HepG2 (cell line): ENCODE results near the gene SAMD4B. TPM values are rescaled to one million over a fixed set of nuclear protein-coding genes. Genes with fewer than 3 reads are reported as not detected.

Source experiments
- ATF7 ChIP-seq, 2 experiments: fragments of 450-650 bp in 1 of 2; sonication (generic) in 1 of 2; formaldehyde crosslinking in 1 of 2; IDR thresholded peaks; 2 replicates each; pipeline versions ENCODE4 v1.4.0 to v1.6.1; 2016 to 2020; ENCODE audit warnings: antibody characterized with exemption in 1 of 2, mild to moderate bottlenecking in 1 of 2, missing genetic modification reagents in 1 of 2
- CBFB ChIP-seq: sonication (generic); formaldehyde crosslinking; IDR thresholded peaks from 2 replicates; pipeline ENCODE4 v1.4.0; 2020; ENCODE audit warnings: missing genetic modification reagents
- CREB1 ChIP-seq, 2 experiments: fragments of 450-650 bp in 1 of 2; IDR thresholded peaks; 2 replicates each; pipeline ENCODE4 v1.6.1; 2016 to 2017; ENCODE audit warnings: control low read depth in 1 of 2, mild to moderate bottlenecking in 1 of 2, missing compliant biosample characterization in 1 of 2, missing genetic modification characterization in 1 of 2
- CSRNP1 ChIP-seq: sonication (generic); formaldehyde crosslinking; IDR thresholded peaks from 2 replicates; pipeline ENCODE4 v1.8.1; 2023; ENCODE audit warnings: mild to moderate bottlenecking, missing genetic modification reagents
- GABPA ChIP-seq, 2 experiments: IDR thresholded peaks; 2 replicates each; pipeline ENCODE4 v1.6.1; 2011 to 2016; ENCODE audit warnings: low read depth in 2 of 2, low read length in 1 of 2, missing biosample characterization in 1 of 2, missing genetic modification characterization in 1 of 2
- HES4 ChIP-seq: sonication (generic); formaldehyde crosslinking; IDR thresholded peaks from 2 replicates; pipeline ENCODE4 v1.9.0; 2021; ENCODE audit warnings: mild to moderate bottlenecking, missing genetic modification reagents, borderline replicate concordance
- HNF1B ChIP-seq: sonication (generic); formaldehyde crosslinking; IDR thresholded peaks from 2 replicates; pipeline ENCODE4 v1.5.1; 2020; ENCODE audit warnings: mild to moderate bottlenecking, moderate library complexity, missing genetic modification reagents
- HOMEZ ChIP-seq: IDR thresholded peaks from 2 replicates; pipeline ENCODE4 v1.6.1; 2016; ENCODE audit warnings: low read depth
- KLF11 ChIP-seq: IDR thresholded peaks from 2 replicates; pipeline ENCODE4 v1.6.1; 2016; ENCODE audit warnings: missing compliant biosample characterization
- LCORL ChIP-seq, 2 experiments: fragments of 450-650 bp in 1 of 2; sonication (generic) in 1 of 2; formaldehyde crosslinking in 1 of 2; IDR thresholded peaks; 2 replicates each; pipeline versions ENCODE4 v1.5.0 to v1.6.1; 2017 to 2020; ENCODE audit warnings: antibody characterized with exemption in 1 of 2, missing genetic modification reagents in 1 of 2
- RAD21 ChIP-seq: fragments of 450-650 bp; formaldehyde crosslinking; IDR thresholded peaks from 2 replicates; pipeline ENCODE4 v1.5.0; 2020; ENCODE audit warnings: mild to moderate bottlenecking
- SOX5 ChIP-seq: IDR thresholded peaks from 2 replicates; pipeline ENCODE4 v1.6.1; 2016; ENCODE audit warnings: borderline replicate concordance
- ZBTB34 ChIP-seq: sonication (generic); formaldehyde crosslinking; IDR thresholded peaks from 2 replicates; pipeline ENCODE4 v1.8.0; 2022; ENCODE audit warnings: mild to moderate bottlenecking, missing genetic modification reagents
- ZFP36L1 ChIP-seq: sonication (generic); formaldehyde crosslinking; IDR thresholded peaks from 2 replicates; pipeline ENCODE4 v1.8.0; 2022; ENCODE audit warnings: mild to moderate bottlenecking, missing genetic modification reagents, moderate library complexity
- ZFP37 ChIP-seq: sonication (generic); formaldehyde crosslinking; IDR thresholded peaks from 2 replicates; pipeline ENCODE4 v1.4.0; 2020; ENCODE audit warnings: missing genetic modification reagents, borderline replicate concordance
- ZGPAT ChIP-seq: IDR thresholded peaks from 2 replicates; pipeline ENCODE4 v1.6.1; 2016; ENCODE audit warnings: mild to moderate bottlenecking
- ZNF510 ChIP-seq: sonication (generic); formaldehyde crosslinking; IDR thresholded peaks from 2 replicates; pipeline ENCODE4 v1.4.0; 2020; ENCODE audit warnings: low read depth, mild to moderate bottlenecking, missing genetic modification reagents
- ZNF607 ChIP-seq: sonication (generic); formaldehyde crosslinking; IDR thresholded peaks from 2 replicates; pipeline ENCODE4 v1.5.1; 2020; ENCODE audit warnings: missing genetic modification reagents, mild to moderate bottlenecking, borderline replicate concordance
- ZNF619 ChIP-seq: sonication (generic); formaldehyde crosslinking; IDR thresholded peaks from 2 replicates; pipeline ENCODE4 v1.4.0; 2020; ENCODE audit warnings: mild to moderate bottlenecking, missing genetic modification reagents
- ZNF772 ChIP-seq: sonication (generic); formaldehyde crosslinking; IDR thresholded peaks from 2 replicates; pipeline ENCODE4 v1.5.0; 2020; ENCODE audit warnings: mild to moderate bottlenecking, missing genetic modification reagents
- polyA plus RNA-seq, 8 experiments: library from polyadenylated mRNA; depleted of rRNA in 3 of 8; stranded (reverse) in 7 of 8; unstranded in 1 of 8; fragments of >200 nt; fragmentation: Illumina TruSeq in 4 of 8; extraction: Trizol in 4 of 8; gene quantifications; 2 replicates each; pipeline versions ENCODE4 v1.2.1 to v1.2.3, GENCODE V29; 2011 to 2016; ENCODE audit warnings: low read depth in 4 of 8, missing spikeins in 1 of 8, mixed read lengths in 1 of 8; ENCODE audit not compliant: insufficient read depth in 1 of 8
- total RNA-seq, 5 experiments: library from RNA; depleted of rRNA; stranded (reverse); fragments of >200 nt; fragmentation: Illumina TruSeq; extraction: Trizol; gene quantifications; 2 replicates each; pipeline ENCODE4 v1.2.3, GENCODE V29; 2016; ENCODE audit warnings: low read depth in 1 of 5

The SAMD4B gene
- total and polyA plus RNA-seq, 2 of the 13 experiments (the other 11 are each of a cell fraction or from before 2014, with no cell fraction given): 26.0 to 31.8 TPM

- TF ChIP-seq HNF1B (CRISPR knock-in tag): peak; percentile 68
- TF ChIP-seq ZBTB34 (CRISPR knock-in tag): no peak
- 0 out of 2 replicates have a peak, but pooled peaks have one; percentile 17 for TF ChIP-seq SOX5 (CRISPR knock-in tag)
- peak; percentile 26; the same call in 1 of the 2 replicates for TF ChIP-seq CBFB (CRISPR knock-in tag)
- TF ChIP-seq ZFP37 (CRISPR knock-in tag): no peak
- peak; percentile 93 for TF ChIP-seq ATF7 (IDR thresholded peaks at IDR 0.05)
- peak; percentile 76 for TF ChIP-seq ATF7 (CRISPR knock-in tag; IDR thresholded peaks at IDR 0.05)
- 0 out of 2 replicates have a peak, but pooled peaks have one; percentile 17 for TF ChIP-seq ZFP36L1 (CRISPR knock-in tag)
- peak; percentile 83 for TF ChIP-seq ZGPAT (CRISPR knock-in tag)
- no peak; the same call in 1 of the 2 replicates for TF ChIP-seq KLF11
- TF ChIP-seq LCORL (IDR thresholded peaks at IDR 0.05): no peak
- peak; percentile 69; the same call in 1 of the 2 replicates for TF ChIP-seq LCORL (CRISPR knock-in tag; IDR thresholded peaks at IDR 0.05)
- TF ChIP-seq ZNF772: no peak; the same call in 1 of the 2 replicates
- peak; percentile 58 for TF ChIP-seq ZNF607 (CRISPR knock-in tag)
- peak; percentile 36; the same call in 1 of the 2 replicates for TF ChIP-seq CSRNP1
- TF ChIP-seq ZNF619: peak; percentile 90
- TF ChIP-seq HOMEZ (CRISPR knock-in tag): no peak
- TF ChIP-seq HES4 (CRISPR knock-in tag): peak; percentile 82; the same call in 1 of the 2 replicates
- peak; percentile 94 for TF ChIP-seq CREB1 (IDR thresholded peaks at IDR 0.05)
- peak; percentile 93 for TF ChIP-seq CREB1 (CRISPR knock-in tag; IDR thresholded peaks at IDR 0.05)
- 0 out of 2 replicates have a peak, but pooled peaks have one; percentile 16 for TF ChIP-seq RAD21 (CRISPR knock-in tag)
- 0 out of 2 replicates have a peak, but pooled peaks have one; percentile 8 for TF ChIP-seq ZNF510
- TF ChIP-seq GABPA (IDR thresholded peaks at IDR 0.05; ENCODE audit: low read depth, low read length): peak; percentile 68
- TF ChIP-seq GABPA (CRISPR knock-in tag; IDR thresholded peaks at IDR 0.05; ENCODE audit: low read depth): peak; percentile 94
These were observed 48.7 kb downstream of the SAMD4B start, which contains the start of the genes MED29 and PAF1 (continued) for GRCh38 chr19:39390751-39391437.
